ENCODE measurements around the gene GLTP.

DNA sequence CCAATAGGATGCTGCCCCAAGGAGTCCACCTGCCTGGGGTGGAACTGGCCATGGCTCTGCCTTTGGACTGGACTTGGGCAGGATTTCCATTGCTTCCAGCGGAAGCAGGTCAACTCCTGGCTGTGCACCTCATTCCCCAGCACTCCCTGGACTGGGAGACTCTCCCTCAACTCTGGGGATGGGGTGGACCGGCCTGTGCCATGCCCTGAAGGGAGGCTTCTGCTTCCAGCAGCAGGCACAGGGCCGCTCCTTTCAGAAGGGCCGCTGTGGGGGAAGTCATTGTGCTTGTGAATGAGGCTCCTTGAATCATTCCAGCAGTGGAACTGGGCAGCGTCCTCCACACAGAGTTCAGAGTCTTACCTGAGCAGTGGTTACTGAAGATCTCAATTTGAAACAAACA, 42.7 kb upstream of the GLTP start:
- TF ChIP-seq, protein P1, sequence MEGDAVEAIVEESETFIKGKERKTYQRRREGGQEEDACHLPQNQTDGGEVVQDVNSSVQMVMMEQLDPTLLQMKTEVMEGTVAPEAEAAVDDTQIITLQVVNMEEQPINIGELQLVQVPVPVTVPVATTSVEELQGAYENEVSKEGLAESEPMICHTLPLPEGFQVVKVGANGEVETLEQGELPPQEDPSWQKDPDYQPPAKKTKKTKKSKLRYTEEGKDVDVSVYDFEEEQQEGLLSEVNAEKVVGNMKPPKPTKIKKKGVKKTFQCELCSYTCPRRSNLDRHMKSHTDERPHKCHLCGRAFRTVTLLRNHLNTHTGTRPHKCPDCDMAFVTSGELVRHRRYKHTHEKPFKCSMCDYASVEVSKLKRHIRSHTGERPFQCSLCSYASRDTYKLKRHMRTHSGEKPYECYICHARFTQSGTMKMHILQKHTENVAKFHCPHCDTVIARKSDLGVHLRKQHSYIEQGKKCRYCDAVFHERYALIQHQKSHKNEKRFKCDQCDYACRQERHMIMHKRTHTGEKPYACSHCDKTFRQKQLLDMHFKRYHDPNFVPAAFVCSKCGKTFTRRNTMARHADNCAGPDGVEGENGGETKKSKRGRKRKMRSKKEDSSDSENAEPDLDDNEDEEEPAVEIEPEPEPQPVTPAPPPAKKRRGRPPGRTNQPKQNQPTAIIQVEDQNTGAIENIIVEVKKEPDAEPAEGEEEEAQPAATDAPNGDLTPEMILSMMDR (conservative IDR thresholded peaks at IDR 0.05 in 1 of 2, IDR thresholded peaks at IDR 0.05 in 1 of 2; ENCODE audit: low read depth in 1 of 2, low read length in 2 of 2), result no peak
- TF ChIP-seq EZH2 (IDR thresholded peaks at IDR 0.05; ENCODE audit: low read length, missing control alignments), result no peak
